ENCODE data around the gene DIPK1B. TPM values are rescaled to one million over a fixed set of nuclear protein-coding genes. Genes with fewer than 3 reads are reported as not detected.

The DIPK1B gene
- total RNA-seq, 1 experiment from 2014 or later, result 40.4 TPM

DNA sequence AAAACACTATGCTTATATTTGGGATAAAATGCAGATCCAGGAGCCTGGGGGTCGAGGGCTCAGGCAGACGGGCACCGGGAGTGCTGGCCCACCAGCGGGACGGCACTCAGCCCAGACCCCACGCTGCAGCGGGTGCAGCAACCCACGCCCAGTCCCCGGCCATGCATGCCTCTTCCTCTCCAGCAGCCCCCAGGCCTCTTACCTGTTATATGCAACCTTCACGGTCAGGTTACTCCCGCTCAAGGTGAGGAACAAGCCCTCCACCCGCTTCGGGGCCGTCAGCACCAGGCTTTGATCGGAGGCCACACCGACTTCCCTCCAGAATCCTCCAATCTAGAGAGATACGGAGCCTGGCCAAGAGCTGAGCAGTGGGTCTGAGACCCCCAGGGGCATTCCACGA is 44.5 kb downstream of the DIPK1B start:
- Mint-ChIP-seq H3K9me3 (ENCODE audit: unreplicated experiment) (peaks cover 13% of the 10 kb centered on the region), H3K27ac (ENCODE audit: unreplicated experiment) (no peak overlapping the region), H3K4me3 (ENCODE audit: unreplicated experiment) (no peak overlapping the region), H3K36me3 (ENCODE audit: insufficient read depth, unreplicated experiment) (no peaks in the 10 kb centered on the region), H3K27me3 (ENCODE audit: insufficient read depth, unreplicated experiment) (no peaks in the 10 kb centered on the region), H3K4me1 (ENCODE audit: low read depth, unreplicated experiment) (peaks cover 7% of the 10 kb centered on the region)
- no TSS peak for BruUV-seq (replicated peaks)
- Histone ChIP-seq H3K4me1 (no peaks in the 10 kb centered on the region), H3K36me3 (ENCODE audit: control insufficient read depth, insufficient read depth, low read length) (no peaks in the 10 kb centered on the region), H3K4me3 (ENCODE audit: low read depth, low read length) (no peak overlapping the region), H3K9me3 (peaks cover 8% of the 10 kb centered on the region), H3K27me3 (replicated peaks; ENCODE audit: control insufficient read depth, insufficient read depth, low read length) (no peaks in the 10 kb centered on the region)
- TF ChIP-seq, protein P1, sequence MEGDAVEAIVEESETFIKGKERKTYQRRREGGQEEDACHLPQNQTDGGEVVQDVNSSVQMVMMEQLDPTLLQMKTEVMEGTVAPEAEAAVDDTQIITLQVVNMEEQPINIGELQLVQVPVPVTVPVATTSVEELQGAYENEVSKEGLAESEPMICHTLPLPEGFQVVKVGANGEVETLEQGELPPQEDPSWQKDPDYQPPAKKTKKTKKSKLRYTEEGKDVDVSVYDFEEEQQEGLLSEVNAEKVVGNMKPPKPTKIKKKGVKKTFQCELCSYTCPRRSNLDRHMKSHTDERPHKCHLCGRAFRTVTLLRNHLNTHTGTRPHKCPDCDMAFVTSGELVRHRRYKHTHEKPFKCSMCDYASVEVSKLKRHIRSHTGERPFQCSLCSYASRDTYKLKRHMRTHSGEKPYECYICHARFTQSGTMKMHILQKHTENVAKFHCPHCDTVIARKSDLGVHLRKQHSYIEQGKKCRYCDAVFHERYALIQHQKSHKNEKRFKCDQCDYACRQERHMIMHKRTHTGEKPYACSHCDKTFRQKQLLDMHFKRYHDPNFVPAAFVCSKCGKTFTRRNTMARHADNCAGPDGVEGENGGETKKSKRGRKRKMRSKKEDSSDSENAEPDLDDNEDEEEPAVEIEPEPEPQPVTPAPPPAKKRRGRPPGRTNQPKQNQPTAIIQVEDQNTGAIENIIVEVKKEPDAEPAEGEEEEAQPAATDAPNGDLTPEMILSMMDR (IDR thresholded peaks at IDR 0.05; ENCODE audit: insufficient read depth in 1 of 2, low read depth in 1 of 2, low read length in 1 of 2, severe bottlenecking in 1 of 2, unreplicated experiment in 1 of 2), result no peak
- DNase-seq, result no peak
- ChIA-PET POLR2A (no interaction called here), CTCF (no interaction called here)
- intact Hi-C loops (cut with micrococcal nuclease; ENCODE audit: unreplicated experiment), result no loop called here

DNA sequence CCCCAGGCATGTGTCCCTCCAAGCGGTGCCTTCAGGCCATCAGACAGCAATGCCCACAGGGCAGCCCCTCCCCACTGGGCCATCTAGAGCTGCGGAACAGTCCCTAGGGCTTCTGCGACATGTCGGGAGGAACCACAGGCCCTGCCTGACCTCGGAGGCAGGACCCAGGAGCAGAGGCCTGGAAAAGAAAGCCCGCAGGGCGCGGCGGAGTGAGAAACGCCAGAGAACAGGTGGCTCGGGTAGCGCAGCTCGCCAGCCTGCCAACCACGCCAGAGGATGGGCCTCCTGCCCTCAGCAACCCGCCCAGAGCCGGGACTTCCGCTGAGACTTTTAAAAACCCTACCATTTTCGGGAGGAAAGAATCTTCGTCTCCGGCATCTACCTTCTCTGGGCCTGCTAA is 45.0 kb downstream of the DIPK1B start:
- Mint-ChIP-seq H3K27me3 (ENCODE audit: insufficient read depth, unreplicated experiment) (no peaks in the 10 kb centered on the region), H3K27ac (ENCODE audit: unreplicated experiment) (no peak overlapping the region), H3K9me3 (ENCODE audit: unreplicated experiment) (peaks cover 8% of the 10 kb centered on the region), H3K36me3 (ENCODE audit: insufficient read depth, unreplicated experiment) (no peaks in the 10 kb centered on the region), H3K4me3 (ENCODE audit: unreplicated experiment) (no peak overlapping the region), H3K4me1 (ENCODE audit: low read depth, unreplicated experiment) (peaks cover 7% of the 10 kb centered on the region)
- H3K9me3 ChIP-seq, result peaks cover 4% of the 10 kb centered on the region; the same call in 1 of the 2 replicates
- CTCF ChIA-PET, result no interaction called here
- intact Hi-C loops (cut with micrococcal nuclease; ENCODE audit: unreplicated experiment), result no loop called here
- H3K4me1 ChIP-seq, result no peaks in the 10 kb centered on the region
- no peaks in the 10 kb centered on the region for H3K27me3 ChIP-seq (replicated peaks; ENCODE audit: control insufficient read depth, insufficient read depth, low read length)
- no peaks in the 10 kb centered on the region for H3K36me3 ChIP-seq (ENCODE audit: control insufficient read depth, insufficient read depth, low read length)
- no peak overlapping the region for H3K4me3 ChIP-seq (ENCODE audit: low read depth, low read length)
- TF ChIP-seq, protein P1 (IDR thresholded peaks at IDR 0.05; ENCODE audit: insufficient read depth in 1 of 2, low read depth in 1 of 2, low read length in 1 of 2, severe bottlenecking in 1 of 2, unreplicated experiment in 1 of 2), result no peak
- DNase-seq, result no peak
- BruUV-seq (replicated peaks), result no TSS peak
- POLR2A ChIA-PET, result no interaction called here

DNA sequence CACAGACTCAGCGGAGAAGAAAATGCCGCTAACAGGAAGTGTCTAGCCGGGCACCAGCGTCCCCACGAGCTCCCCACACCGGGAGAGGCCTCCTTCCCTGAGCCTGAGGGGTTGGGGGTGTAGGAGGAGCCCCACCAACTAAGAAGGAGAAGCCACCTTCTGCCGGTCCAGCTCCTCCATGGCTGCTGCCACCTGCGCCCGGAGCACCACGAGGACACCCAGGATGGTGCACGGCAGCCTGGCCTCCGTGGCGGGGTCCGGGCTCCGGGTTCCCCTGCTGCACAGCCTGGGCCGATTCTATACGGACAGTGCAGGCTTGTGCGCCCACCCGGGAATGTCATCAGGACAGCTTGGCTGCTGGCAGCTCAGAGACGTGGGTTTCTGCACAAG is 45.4 kb downstream of the DIPK1B start:
- intact Hi-C loops (cut with micrococcal nuclease; ENCODE audit: unreplicated experiment), result no loop called here
- Histone ChIP-seq H3K4me1 (no peaks in the 10 kb centered on the region), H3K9me3 (no peaks in the 10 kb centered on the region), H3K27me3 (replicated peaks; ENCODE audit: control insufficient read depth, insufficient read depth, low read length) (no peaks in the 10 kb centered on the region), H3K36me3 (ENCODE audit: control insufficient read depth, insufficient read depth, low read length) (no peaks in the 10 kb centered on the region), H3K4me3 (ENCODE audit: low read depth, low read length) (no peak overlapping the region)
- no peak overlapping the region for H3K4me3 Mint-ChIP-seq (ENCODE audit: unreplicated experiment)
- no TSS peak for BruUV-seq (replicated peaks)
- TF ChIP-seq, protein P1 (IDR thresholded peaks at IDR 0.05; ENCODE audit: insufficient read depth in 1 of 2, low read depth in 1 of 2, low read length in 1 of 2, severe bottlenecking in 1 of 2, unreplicated experiment in 1 of 2), result no peak
- DNase-seq, result no peak
- H3K36me3 Mint-ChIP-seq (ENCODE audit: insufficient read depth, unreplicated experiment), result no peaks in the 10 kb centered on the region
- peaks cover 7% of the 10 kb centered on the region for H3K4me1 Mint-ChIP-seq (ENCODE audit: low read depth, unreplicated experiment)
- POLR2A ChIA-PET, result no interaction called here
- H3K27me3 Mint-ChIP-seq (ENCODE audit: insufficient read depth, unreplicated experiment), result no peaks in the 10 kb centered on the region
- no peak overlapping the region for H3K27ac Mint-ChIP-seq (ENCODE audit: unreplicated experiment)
- peaks cover 4% of the 10 kb centered on the region for H3K9me3 Mint-ChIP-seq (ENCODE audit: unreplicated experiment)
- CTCF ChIA-PET, result no interaction called here
